Mesenchymal stem cell (in vitro differentiated cells and primary cell): ENCODE data around the gene TC2N.

ENCODE experiments used
- DNase-seq: peaks from one replicate; pipeline ENCODE4 v3.0.0-alpha.2; 2013
- H2AFZ ChIP-seq: one replicate; pipeline ENCODE4 v1.6.1; 2013; ENCODE audit warnings: low read depth, mild to moderate bottlenecking, control low read depth, inconsistent platforms, low read length, moderate library complexity
- H2AK5ac ChIP-seq: 2 replicates; pipeline ENCODE4 v1.6.1; 2013; ENCODE audit warnings: low read length, moderate library complexity, mild to moderate bottlenecking, inconsistent platforms; ENCODE audit not compliant: severe bottlenecking
- H2BK120ac ChIP-seq: one replicate; pipeline ENCODE4 v1.6.1; 2013; ENCODE audit warnings: low read depth, mild to moderate bottlenecking, inconsistent platforms, low read length, moderate library complexity
- H2BK12ac ChIP-seq, 2 experiments: one replicate each; pipeline ENCODE4 v1.6.1; 2013; ENCODE audit warnings: inconsistent platforms in 2 of 2, low read length in 2 of 2, mild to moderate bottlenecking in 2 of 2, moderate library complexity in 2 of 2, control low read depth in 1 of 2
- H2BK15ac ChIP-seq: one replicate; pipeline ENCODE4 v1.6.1; 2013; ENCODE audit warnings: mild to moderate bottlenecking, low read depth, inconsistent platforms; ENCODE audit not compliant: poor library complexity, severe bottlenecking
- H2BK5ac ChIP-seq: 2 replicates; pipeline ENCODE4 v1.6.1; 2013; ENCODE audit warnings: low read depth, mild to moderate bottlenecking, low read length, control low read depth, inconsistent platforms; ENCODE audit not compliant: poor library complexity, severe bottlenecking
- H3K14ac ChIP-seq, 2 experiments: one replicate each; pipeline ENCODE4 v1.6.1; 2013; ENCODE audit warnings: inconsistent platforms in 2 of 2, low read length in 2 of 2, control low read depth in 1 of 2, mild to moderate bottlenecking in 1 of 2, moderate library complexity in 1 of 2
- H3K18ac ChIP-seq, 2 experiments: one replicate each; pipeline ENCODE4 v1.6.1; 2013; ENCODE audit warnings: inconsistent platforms in 2 of 2, low read length in 2 of 2, control low read depth in 1 of 2, low read depth in 1 of 2, mild to moderate bottlenecking in 1 of 2
- H3K23ac ChIP-seq, 2 experiments: one replicate each; pipeline ENCODE4 v1.6.1; 2013; ENCODE audit warnings: inconsistent platforms in 2 of 2, low read length in 2 of 2, mild to moderate bottlenecking in 2 of 2, moderate library complexity in 2 of 2, control low read depth in 1 of 2
- H3K27ac ChIP-seq: 2 replicates; pipeline ENCODE4 v1.5.1; 2013; ENCODE audit warnings: mild to moderate bottlenecking, moderate library complexity, low read length, control low read depth, inconsistent platforms; ENCODE audit not compliant: poor library complexity, severe bottlenecking
- H3K27me3 ChIP-seq, 2 experiments: 2 replicates each; pipeline versions ENCODE4 v1.6.1 to v1.7.0; 2013; ENCODE audit warnings: low read length in 2 of 2, mild to moderate bottlenecking in 2 of 2, moderate library complexity in 2 of 2, control low read depth in 1 of 2, inconsistent platforms in 1 of 2; ENCODE audit not compliant: control insufficient read depth in 1 of 2, insufficient read depth in 1 of 2
- H3K36me3 ChIP-seq, 2 experiments: 2 replicates each; pipeline versions ENCODE4 v1.6.1 to v1.7.0; 2013; ENCODE audit warnings: low read length in 2 of 2, control low read depth in 1 of 2, inconsistent platforms in 1 of 2, low read depth in 1 of 2, mild to moderate bottlenecking in 1 of 2; ENCODE audit not compliant: insufficient read depth in 2 of 2, control insufficient read depth in 1 of 2
- H3K4ac ChIP-seq, 2 experiments: one replicate each; pipeline ENCODE4 v1.6.1; 2013; ENCODE audit warnings: inconsistent platforms in 2 of 2, low read length in 2 of 2, mild to moderate bottlenecking in 2 of 2, moderate library complexity in 2 of 2, control low read depth in 1 of 2, low read depth in 1 of 2
- H3K4me1 ChIP-seq: 2 replicates; pipeline ENCODE4 v1.6.1; 2013; ENCODE audit warnings: low read depth, low read length, control low read depth; ENCODE audit not compliant: control insufficient read depth, insufficient read depth
- H3K4me2 ChIP-seq: 2 replicates; pipeline ENCODE4 v1.6.1; 2013; ENCODE audit warnings: low read length, mild to moderate bottlenecking, inconsistent platforms; ENCODE audit not compliant: poor library complexity, severe bottlenecking
- H3K4me3 ChIP-seq, 2 experiments: 2 replicates each; pipeline versions ENCODE4 v1.5.1 to v1.7.0; 2013; ENCODE audit warnings: low read length in 2 of 2, mild to moderate bottlenecking in 2 of 2, control low read depth in 1 of 2, low read depth in 1 of 2; ENCODE audit not compliant: insufficient read depth in 1 of 2
- H3K79me1 ChIP-seq: replicated peaks from 2 replicates; pipeline ENCODE4 v1.6.1; 2013; ENCODE audit warnings: mild to moderate bottlenecking, control low read depth, low read length, inconsistent platforms; ENCODE audit not compliant: poor library complexity, severe bottlenecking
- H3K9ac ChIP-seq: 2 replicates; pipeline ENCODE4 v1.7.0; 2013; ENCODE audit warnings: mild to moderate bottlenecking, low read length, moderate library complexity
- H3K9me3 ChIP-seq: 2 replicates; pipeline ENCODE4 v1.7.0; 2013; ENCODE audit warnings: mild to moderate bottlenecking, low read length; ENCODE audit not compliant: control insufficient read depth
- H4K8ac ChIP-seq: one replicate; pipeline ENCODE4 v1.6.1; 2013; ENCODE audit warnings: inconsistent platforms, mild to moderate bottlenecking, low read length, moderate library complexity
- H4K91ac ChIP-seq: one replicate; pipeline ENCODE4 v1.6.1; 2013; ENCODE audit warnings: mild to moderate bottlenecking, low read length, inconsistent platforms
- WGBS: methylation state at CpG from one replicate; pipeline ENCODE4 v1.1.7; 2013; ENCODE audit warnings: mixed read lengths; 5-methylcytosine and 5-hydroxymethylcytosine counted together

Gene TC2N

DNA sequence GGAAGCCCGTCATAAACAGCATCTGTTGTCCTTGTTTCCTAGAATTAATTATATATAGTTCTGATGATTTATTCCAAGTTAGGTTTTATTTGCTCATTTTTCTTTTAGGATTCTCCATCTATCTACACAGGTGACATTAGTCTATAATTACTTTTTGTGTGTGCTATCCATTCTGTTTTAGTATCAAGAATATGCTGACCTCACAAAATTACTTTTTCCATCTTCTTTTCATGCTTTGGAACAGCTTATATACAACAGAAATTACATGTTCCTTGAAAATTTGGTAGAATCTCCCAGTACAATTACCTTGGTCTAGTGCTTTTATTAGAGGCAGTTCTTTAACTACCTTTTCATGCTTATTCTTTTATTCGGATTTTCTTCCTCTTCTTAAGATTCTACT, 81.1 kb downstream of the TC2N start:
- Histone ChIP-seq H3K9me3 (no peaks in the 10 kb centered on the region), H3K36me3 (no peaks in the 10 kb centered on the region), H3K27ac (no peak overlapping the region), H2AFZ (no peak overlapping the region), H3K9ac (no peak overlapping the region), H2BK12ac (no peak overlapping the region), H2BK120ac (no peak overlapping the region), H3K27me3 (no peaks in the 10 kb centered on the region), H3K4me2 (no peak overlapping the region), H3K18ac (no peak overlapping the region), H2BK15ac (no peak overlapping the region), H3K4me3 (no peak overlapping the region), H3K4me1 (no peaks in the 10 kb centered on the region), H4K91ac (no peak overlapping the region), H2BK5ac (no peak overlapping the region), H2AK5ac (no peak overlapping the region), H3K23ac (no peak overlapping the region), H3K14ac (no peak overlapping the region), H4K8ac (no peak overlapping the region), H3K4ac (no peak overlapping the region), H3K79me1 (no peaks in the 10 kb centered on the region)
- DNase-seq, result no peak
- WGBS, result 100% methylated on average over 1 of the region's 2 CpGs

DNA sequence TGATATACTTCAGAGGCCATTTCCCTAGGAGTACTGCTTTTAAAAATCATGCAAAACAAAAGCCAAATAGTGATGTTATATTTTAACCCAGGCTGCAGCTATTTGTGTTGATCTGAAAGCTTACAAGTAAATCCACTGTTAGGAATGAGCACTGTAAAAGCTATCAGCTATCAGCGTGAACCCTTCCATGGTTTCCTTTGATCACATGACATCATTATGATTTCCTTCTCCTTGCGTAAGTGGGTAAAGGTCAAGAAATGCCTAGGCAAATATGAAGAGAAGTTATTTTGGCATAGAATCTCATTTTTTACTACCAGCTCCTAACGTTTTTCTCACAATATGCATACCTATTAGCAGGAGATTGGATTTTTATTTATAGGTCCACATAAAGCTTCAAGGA, 86.9 kb downstream of the TC2N start:
- Histone ChIP-seq H3K18ac (no peak overlapping the region), H3K27me3 (peaks cover 0 to 3% of the 10 kb centered on the region in 2 experiments)
- 100% methylated on average over 1 of the region's 3 CpGs for WGBS

DNA sequence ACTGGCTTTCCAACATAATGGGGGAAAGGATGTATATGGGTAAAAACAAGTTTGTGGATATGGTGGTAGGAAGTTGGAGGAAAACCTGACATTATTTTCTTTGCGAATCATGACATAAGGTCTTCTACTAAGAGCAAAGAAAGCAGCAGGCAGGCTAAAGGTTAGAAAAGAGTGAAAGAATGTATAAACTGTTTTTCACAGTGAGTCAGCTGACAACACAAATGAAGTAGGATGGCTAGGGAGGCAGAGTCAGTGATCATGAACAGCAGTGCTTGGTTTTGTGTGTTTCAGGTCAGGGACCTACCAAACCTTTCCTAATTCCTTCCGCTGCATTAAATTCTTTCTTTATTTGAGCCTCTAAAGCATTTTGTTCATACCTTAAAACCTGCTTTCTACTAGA, 89.1 kb downstream of the TC2N start:
- Histone ChIP-seq H3K27me3 (peaks cover 0 to 3% of the 10 kb centered on the region in 2 experiments), H2AFZ (no peak overlapping the region), H2BK5ac (no peak overlapping the region), H4K8ac (no peak overlapping the region), H3K4me1 (no peaks in the 10 kb centered on the region), H2BK12ac (no peak overlapping the region), H3K4me3 (no peak overlapping the region), H3K4me2 (no peak overlapping the region), H2BK120ac (no peak overlapping the region), H3K9ac (no peak overlapping the region), H3K9me3 (no peaks in the 10 kb centered on the region), H3K4ac (no peak overlapping the region), H3K36me3 (no peaks in the 10 kb centered on the region), H4K91ac (no peak overlapping the region), H3K18ac (no peak overlapping the region), H2BK15ac (no peak overlapping the region), H3K27ac (no peak overlapping the region), H3K14ac (no peak overlapping the region), H3K79me1 (no peaks in the 10 kb centered on the region), H3K23ac (no peak overlapping the region), H2AK5ac (no peak overlapping the region)
- no peak for DNase-seq
- 97% methylated on average over 1 of the region's 2 CpGs for WGBS

More for the DNA sequence above, 86.9 kb downstream of the TC2N start:
- H4K91ac ChIP-seq, result no peak overlapping the region
- H3K4ac ChIP-seq, result no peak overlapping the region
- no peak overlapping the region for H3K27ac ChIP-seq
- H3K4me1 ChIP-seq, result no peaks in the 10 kb centered on the region
- H2BK15ac ChIP-seq, result no peak overlapping the region
- no peak overlapping the region for H3K4me2 ChIP-seq
- H3K4me3 ChIP-seq, result no peak overlapping the region
- H4K8ac ChIP-seq, result no peak overlapping the region
- H2BK120ac ChIP-seq, result no peak overlapping the region
- no peaks in the 10 kb centered on the region for H3K79me1 ChIP-seq
- H2AFZ ChIP-seq, result no peak overlapping the region
- H2AK5ac ChIP-seq, result no peak overlapping the region
- H3K9me3 ChIP-seq, result no peaks in the 10 kb centered on the region
- H2BK5ac ChIP-seq, result no peak overlapping the region
- no peak for DNase-seq
- H3K36me3 ChIP-seq, result no peaks in the 10 kb centered on the region
- no peak overlapping the region for H3K14ac ChIP-seq
- no peak overlapping the region for H3K9ac ChIP-seq
- H3K23ac ChIP-seq, result no peak overlapping the region
- no peak overlapping the region for H2BK12ac ChIP-seq

DNA sequence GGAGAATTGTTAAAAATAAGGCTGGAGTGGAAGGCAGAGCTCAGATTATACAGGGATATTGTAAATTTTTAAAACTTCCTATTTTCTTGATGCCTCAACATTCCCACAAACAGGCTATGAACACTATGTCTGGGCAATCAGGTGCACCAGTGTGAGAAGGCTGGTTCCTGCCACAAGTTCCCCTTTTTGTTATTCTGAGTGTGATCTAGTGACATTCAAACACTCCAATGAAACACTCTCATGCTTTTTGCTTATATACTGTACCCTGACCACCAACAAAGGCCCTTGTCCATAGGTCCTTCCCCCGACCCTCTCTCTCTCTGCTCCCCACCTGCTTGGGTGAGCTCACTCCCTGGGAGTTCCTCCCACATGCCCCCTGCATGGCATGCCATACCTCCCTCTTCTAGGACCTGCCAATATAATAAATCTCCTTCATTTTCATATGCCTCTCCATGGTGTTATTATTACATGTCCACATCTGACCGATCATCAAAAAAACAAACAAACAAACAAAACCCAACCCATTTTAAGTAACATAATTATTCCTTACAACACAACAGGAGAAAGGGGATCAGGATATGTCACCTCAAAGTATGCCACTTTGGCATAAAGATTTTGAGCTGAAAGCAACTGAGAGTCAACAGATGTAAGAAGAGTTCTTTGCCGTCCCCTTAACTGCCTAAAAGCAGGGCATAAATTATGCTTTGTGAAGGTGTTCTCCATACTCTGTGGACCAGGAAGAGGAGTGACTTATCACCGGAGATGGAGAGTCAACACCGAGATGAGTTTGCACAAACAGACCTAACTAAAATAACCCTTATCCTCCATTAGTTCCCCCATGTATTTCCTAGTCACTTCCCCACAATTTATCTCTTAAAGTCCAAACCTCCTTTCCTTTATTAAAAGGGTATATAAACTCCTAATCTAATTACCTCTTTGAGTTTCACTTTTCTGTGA, 92.9 kb downstream of the TC2N start:
- no peaks in the 10 kb centered on the region for H3K79me1 ChIP-seq
- no peak overlapping the region for H3K4me3 ChIP-seq
- no peak overlapping the region for H4K8ac ChIP-seq
- no peak overlapping the region for H3K23ac ChIP-seq
- 67% methylated on average over 5 of the region's 5 CpGs for WGBS
- H2BK15ac ChIP-seq, result no peak overlapping the region
- no peaks in the 10 kb centered on the region for H3K4me1 ChIP-seq
- H3K9me3 ChIP-seq, result no peaks in the 10 kb centered on the region
- no peak overlapping the region for H2BK5ac ChIP-seq
- no peak overlapping the region for H4K91ac ChIP-seq
- DNase-seq, result no peak
- H3K14ac ChIP-seq, result peak overlapping the region in 1 of 2 experiments; percentile 65
- H3K36me3 ChIP-seq, result no peaks in the 10 kb centered on the region
- H2BK12ac ChIP-seq, result no peak overlapping the region
- H2AFZ ChIP-seq, result no peak overlapping the region
- H3K27ac ChIP-seq, result no peak overlapping the region
- H3K4ac ChIP-seq, result no peak overlapping the region
- peaks cover 0 to 3% of the 10 kb centered on the region in 2 experiments for H3K27me3 ChIP-seq
- H2BK120ac ChIP-seq, result no peak overlapping the region
- no peak overlapping the region for H3K18ac ChIP-seq
- no peak overlapping the region for H2AK5ac ChIP-seq
- no peak overlapping the region for H3K9ac ChIP-seq
- H3K4me2 ChIP-seq, result no peak overlapping the region
